HCT116 (cell line): ENCODE results near the gene FNDC11.

Experiments used
- EZH2 ChIP-seq: fragments of 200-600 bp; sonication (generic); IDR thresholded peaks from 2 replicates; pipeline ENCODE4 v1.6.1; 2017; ENCODE audit warnings: antibody characterized with exemption, mixed run types
- POLR2A ChIP-seq: IDR thresholded peaks from 2 replicates; pipeline ENCODE4 v1.7.0; 2011; ENCODE audit warnings: borderline replicate concordance; ENCODE audit not compliant: insufficient read depth, insufficient read length; ENCODE audit errors: extremely low read depth
- RAD21 ChIP-seq: IDR thresholded peaks from 2 replicates; pipeline ENCODE4 v1.6.1; 2012; ENCODE audit warnings: low read depth, mild to moderate bottlenecking
- ZFX ChIP-seq: fragments of 450-650 bp; IDR thresholded peaks from 2 replicates; pipeline ENCODE4 v1.6.1; 2017
- ZNF274 ChIP-seq: fragments of 200-500 bp; sonication (Bioruptor generic); IDR thresholded peaks from 2 replicates; pipeline ENCODE4 v1.6.1; 2014; ENCODE audit warnings: mild to moderate bottlenecking, low read depth, low read length, inconsistent platforms
- TF ChIP-seq, protein P1 (sequence below), 3 experiments: fragments of 200-600 bp in 1 of 3; sonication (generic) in 1 of 3; IDR thresholded peaks in 2 of 3; conservative IDR thresholded peaks in 1 of 3; 2 replicates each; pipeline ENCODE4 v1.5.1; 2012 to 2017; ENCODE audit warnings: low read depth in 2 of 3, low read length in 2 of 3, antibody characterized with exemption in 1 of 3, borderline replicate concordance in 1 of 3, control low read depth in 1 of 3, mild to moderate bottlenecking in 1 of 3, mixed read lengths in 1 of 3, mixed run types in 1 of 3, moderate library complexity in 1 of 3; ENCODE audit not compliant: insufficient read depth in 1 of 3

DNA sequence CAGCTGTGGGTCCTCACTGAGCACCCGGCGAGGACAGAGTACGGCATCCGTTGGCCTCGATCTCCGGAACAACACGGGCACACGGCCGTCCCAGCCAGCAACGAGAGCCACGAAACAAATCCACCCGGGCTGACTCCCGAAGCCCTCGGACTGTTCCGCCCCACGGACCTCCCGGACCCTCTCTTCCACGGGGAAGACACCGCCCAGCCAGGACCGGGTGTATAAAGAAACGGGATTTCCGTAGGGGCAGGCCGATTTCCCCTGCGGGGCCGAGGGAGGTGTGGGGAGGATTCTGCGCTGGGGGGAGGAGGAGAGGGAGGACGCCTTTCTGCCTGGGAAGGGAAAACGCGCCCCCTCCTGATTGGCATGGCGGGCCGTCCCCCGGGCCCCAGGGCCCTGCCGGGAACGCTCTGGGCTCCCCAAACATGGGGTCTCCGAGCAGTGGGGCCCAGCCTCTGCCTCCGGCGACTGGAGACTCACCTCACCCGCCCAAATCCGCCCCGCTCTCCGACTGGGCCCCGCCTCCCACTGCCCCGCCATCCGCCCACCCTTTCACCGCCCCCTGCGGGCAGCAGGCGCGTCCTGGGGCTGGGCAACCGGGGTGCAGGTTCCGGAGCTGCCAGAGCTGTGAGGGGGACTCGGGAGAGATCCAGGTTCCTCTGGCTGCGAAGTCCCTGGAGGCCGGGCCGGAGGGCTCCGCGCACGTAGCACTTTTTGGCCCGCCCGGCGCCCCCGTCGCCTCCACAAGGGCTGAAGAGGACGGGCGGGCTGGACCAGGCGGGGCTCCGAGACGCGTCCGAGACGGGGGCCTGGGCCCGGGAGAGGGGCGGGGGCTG is 34.1 kb upstream of the FNDC11 start:
- peak; percentile 12 for TF ChIP-seq POLR2A
- TF ChIP-seq, protein P1, sequence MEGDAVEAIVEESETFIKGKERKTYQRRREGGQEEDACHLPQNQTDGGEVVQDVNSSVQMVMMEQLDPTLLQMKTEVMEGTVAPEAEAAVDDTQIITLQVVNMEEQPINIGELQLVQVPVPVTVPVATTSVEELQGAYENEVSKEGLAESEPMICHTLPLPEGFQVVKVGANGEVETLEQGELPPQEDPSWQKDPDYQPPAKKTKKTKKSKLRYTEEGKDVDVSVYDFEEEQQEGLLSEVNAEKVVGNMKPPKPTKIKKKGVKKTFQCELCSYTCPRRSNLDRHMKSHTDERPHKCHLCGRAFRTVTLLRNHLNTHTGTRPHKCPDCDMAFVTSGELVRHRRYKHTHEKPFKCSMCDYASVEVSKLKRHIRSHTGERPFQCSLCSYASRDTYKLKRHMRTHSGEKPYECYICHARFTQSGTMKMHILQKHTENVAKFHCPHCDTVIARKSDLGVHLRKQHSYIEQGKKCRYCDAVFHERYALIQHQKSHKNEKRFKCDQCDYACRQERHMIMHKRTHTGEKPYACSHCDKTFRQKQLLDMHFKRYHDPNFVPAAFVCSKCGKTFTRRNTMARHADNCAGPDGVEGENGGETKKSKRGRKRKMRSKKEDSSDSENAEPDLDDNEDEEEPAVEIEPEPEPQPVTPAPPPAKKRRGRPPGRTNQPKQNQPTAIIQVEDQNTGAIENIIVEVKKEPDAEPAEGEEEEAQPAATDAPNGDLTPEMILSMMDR (IDR thresholded peaks at IDR 0.05 in 2 of 3, conservative IDR thresholded peaks at IDR 0.05 in 1 of 3; ENCODE audit: borderline replicate concordance in 1 of 3, insufficient read depth in 1 of 3, low read depth in 2 of 3, low read length in 2 of 3): peak in 1 of 3 experiments; percentile 22; a peak in 1 of 6 replicates
- peak; percentile 6; the same call in 1 of the 2 replicates for TF ChIP-seq RAD21
- TF ChIP-seq EZH2: no peak
- no peak for TF ChIP-seq ZNF274
- no peak for TF ChIP-seq ZFX
